ENCODE results near the gene UMPS.

The UMPS gene

GRCh38 chr3:124766113-124767095 lies 36.2 kb downstream of the UMPS start:
- Mint-ChIP-seq H3K4me1 (peaks cover 2% of the 10 kb centered on the region), H3K4me3 (no peak overlapping the region), H3K9me3 (no peaks in the 10 kb centered on the region), H3K27me3 (peaks cover 10% of the 10 kb centered on the region), H3K27ac (no peak overlapping the region)
- DNase-seq, result no peak
- ATAC-seq, result no peak

- Mint-ChIP-seq H3K27ac (no peak overlapping the region), H3K9me3 (no peaks in the 10 kb centered on the region), H3K4me1 (no peaks in the 10 kb centered on the region), H3K27me3 (peaks cover 16% of the 10 kb centered on the region), H3K4me3 (no peak overlapping the region)
- DNase-seq (no peak), ATAC-seq (no peak)
Observed at GRCh38 chr3:124767264-124767663, 37.0 kb downstream of the UMPS start.

GRCh38 chr3:124767691-124768090 lies 37.4 kb downstream of the UMPS start:
- Mint-ChIP-seq H3K9me3 (no peaks in the 10 kb centered on the region), H3K4me3 (no peak overlapping the region), H3K27me3 (peaks cover 20% of the 10 kb centered on the region), H3K4me1 (no peaks in the 10 kb centered on the region), H3K27ac (no peak overlapping the region)
- ATAC-seq, result no peak
- DNase-seq, result no peak

GRCh38 chr3:124768812-124769211 lies 38.6 kb downstream of the UMPS start:
- no peaks in the 10 kb centered on the region for H3K4me1 Mint-ChIP-seq
- H3K4me3 Mint-ChIP-seq, result no peak overlapping the region
- no peaks in the 10 kb centered on the region for H3K9me3 Mint-ChIP-seq
- no peak overlapping the region for H3K27ac Mint-ChIP-seq
- no peak for DNase-seq
- ATAC-seq, result peak; percentile 37
- peaks cover 22% of the 10 kb centered on the region for H3K27me3 Mint-ChIP-seq

GRCh38 chr3:124769462-124769861 lies 39.2 kb downstream of the UMPS start:
- ATAC-seq, result no peak
- H3K9me3 Mint-ChIP-seq, result no peaks in the 10 kb centered on the region

GRCh38 chr3:124770336-124771082 lies 40.3 kb downstream of the UMPS start:
- peaks cover 26% of the 10 kb centered on the region for H3K27me3 Mint-ChIP-seq
- ATAC-seq (no peak), DNase-seq (no peak)
- no peak overlapping the region for H3K4me3 Mint-ChIP-seq
- H3K27ac Mint-ChIP-seq, result no peak overlapping the region
- no peaks in the 10 kb centered on the region for H3K4me1 Mint-ChIP-seq
- no peaks in the 10 kb centered on the region for H3K9me3 Mint-ChIP-seq

More at GRCh38 chr3:124769462-124769861, 39.2 kb downstream of the UMPS start:
- H3K4me1 Mint-ChIP-seq, result no peaks in the 10 kb centered on the region
- H3K4me3 Mint-ChIP-seq, result no peak overlapping the region
- DNase-seq, result no peak
- peaks cover 26% of the 10 kb centered on the region for H3K27me3 Mint-ChIP-seq
- H3K27ac Mint-ChIP-seq, result peak overlapping the region in 1 of 2 donors; percentile 59

GRCh38 chr3:124771083-124771445 lies 40.8 kb downstream of the UMPS start:
- no peak overlapping the region for H3K27ac Mint-ChIP-seq

GRCh38 chr3:124772081-124772831 lies 42.0 kb downstream of the UMPS start:
- H3K4me3 Mint-ChIP-seq, result no peak overlapping the region
- no peaks in the 10 kb centered on the region for H3K9me3 Mint-ChIP-seq
- ATAC-seq (no peak), DNase-seq (no peak)
- no peak overlapping the region for H3K27ac Mint-ChIP-seq
- H3K4me1 Mint-ChIP-seq, result no peaks in the 10 kb centered on the region
- H3K27me3 Mint-ChIP-seq, result peaks cover 26% of the 10 kb centered on the region

More at GRCh38 chr3:124771083-124771445, 40.8 kb downstream of the UMPS start:
- Mint-ChIP-seq H3K4me3 (no peak overlapping the region), H3K9me3 (no peaks in the 10 kb centered on the region), H3K27me3 (peaks cover 26% of the 10 kb centered on the region), H3K4me1 (no peaks in the 10 kb centered on the region)
- no peak for ATAC-seq
- DNase-seq, result no peak

- no peak overlapping the region for H3K4me3 Mint-ChIP-seq
- peaks cover 27% of the 10 kb centered on the region for H3K27me3 Mint-ChIP-seq
- ATAC-seq (no peak), DNase-seq (no peak)
- no peaks in the 10 kb centered on the region for H3K4me1 Mint-ChIP-seq
- no peak overlapping the region for H3K27ac Mint-ChIP-seq
- H3K9me3 Mint-ChIP-seq, result no peaks in the 10 kb centered on the region
Observed at GRCh38 chr3:124773351-124774326, 43.4 kb downstream of the UMPS start.

GRCh38 chr3:124774327-124774718 lies 44.1 kb downstream of the UMPS start:
- Mint-ChIP-seq H3K4me1 (no peaks in the 10 kb centered on the region), H3K27ac (no peak overlapping the region), H3K27me3 (peaks cover 31% of the 10 kb centered on the region), H3K9me3 (no peaks in the 10 kb centered on the region), H3K4me3 (no peak overlapping the region)
- DNase-seq (no peak), ATAC-seq (no peak)

- no peak for ATAC-seq
- Mint-ChIP-seq H3K27me3 (peaks cover 27% of the 10 kb centered on the region), H3K9me3 (no peaks in the 10 kb centered on the region), H3K27ac (no peak overlapping the region), H3K4me3 (no peak overlapping the region), H3K4me1 (no peaks in the 10 kb centered on the region)
- no peak for DNase-seq
Observed at GRCh38 chr3:124774841-124775402, 44.7 kb downstream of the UMPS start.

- H3K27me3 Mint-ChIP-seq, result peaks cover 26% of the 10 kb centered on the region
- ATAC-seq, result no peak
- no peak overlapping the region for H3K4me3 Mint-ChIP-seq
- H3K9me3 Mint-ChIP-seq, result no peaks in the 10 kb centered on the region
- no peak for DNase-seq
- H3K27ac Mint-ChIP-seq, result no peak overlapping the region
- H3K4me1 Mint-ChIP-seq, result peaks cover 6% of the 10 kb centered on the region
Observed at GRCh38 chr3:124775877-124776276, 45.6 kb downstream of the UMPS start.

- Mint-ChIP-seq H3K4me1 (peaks cover 13% of the 10 kb centered on the region), H3K4me3 (no peak overlapping the region), H3K27me3 (peaks cover 24% of the 10 kb centered on the region), H3K9me3 (no peaks in the 10 kb centered on the region), H3K27ac (no peak overlapping the region)
- ATAC-seq, result no peak
- no peak for DNase-seq
Observed at GRCh38 chr3:124776856-124777255, 46.6 kb downstream of the UMPS start.

GRCh38 chr3:124777762-124778470 lies 47.7 kb downstream of the UMPS start:
- Mint-ChIP-seq H3K9me3 (no peaks in the 10 kb centered on the region), H3K4me3 (no peak overlapping the region), H3K27me3 (peaks cover 24% of the 10 kb centered on the region), H3K27ac (no peak overlapping the region), H3K4me1 (peaks cover 13% of the 10 kb centered on the region)
- DNase-seq (no peak), ATAC-seq (no peak)

Data from stimulated activated naive CD8-positive, alpha-beta T cell treated with anti-CD3 and anti-CD28 coated beads, Interleukin-15, amount 100 ng/mL, for 72 hours (primary cell).